SK-N-SH treated with all-trans-retinoic acid at 6 μM for 48 hours (cell line): ENCODE data around the gene AADACL4.

Experiments used
- ZFP30 ChIP-seq: fragments of 450-650 bp; formaldehyde crosslinking; IDR thresholded peaks from 2 replicates; pipeline ENCODE4 v1.5.0; 2022; ENCODE audit warnings: mild to moderate bottlenecking, moderate library complexity
- TF ChIP-seq, protein P1 (sequence below): fragments of 250-450 bp; sonication (Bioruptor Pico); IDR thresholded peaks from 2 replicates; pipeline ENCODE4 v1.8.0; 2020; ENCODE audit warnings: mild to moderate bottlenecking, moderate library complexity, borderline replicate concordance

GRCh38 chr1:12615865-12616708, 27.8 kb upstream of the AADACL4 start:
- no peak for TF ChIP-seq ZFP30 (CRISPR knock-in tag)
- TF ChIP-seq, protein P1, sequence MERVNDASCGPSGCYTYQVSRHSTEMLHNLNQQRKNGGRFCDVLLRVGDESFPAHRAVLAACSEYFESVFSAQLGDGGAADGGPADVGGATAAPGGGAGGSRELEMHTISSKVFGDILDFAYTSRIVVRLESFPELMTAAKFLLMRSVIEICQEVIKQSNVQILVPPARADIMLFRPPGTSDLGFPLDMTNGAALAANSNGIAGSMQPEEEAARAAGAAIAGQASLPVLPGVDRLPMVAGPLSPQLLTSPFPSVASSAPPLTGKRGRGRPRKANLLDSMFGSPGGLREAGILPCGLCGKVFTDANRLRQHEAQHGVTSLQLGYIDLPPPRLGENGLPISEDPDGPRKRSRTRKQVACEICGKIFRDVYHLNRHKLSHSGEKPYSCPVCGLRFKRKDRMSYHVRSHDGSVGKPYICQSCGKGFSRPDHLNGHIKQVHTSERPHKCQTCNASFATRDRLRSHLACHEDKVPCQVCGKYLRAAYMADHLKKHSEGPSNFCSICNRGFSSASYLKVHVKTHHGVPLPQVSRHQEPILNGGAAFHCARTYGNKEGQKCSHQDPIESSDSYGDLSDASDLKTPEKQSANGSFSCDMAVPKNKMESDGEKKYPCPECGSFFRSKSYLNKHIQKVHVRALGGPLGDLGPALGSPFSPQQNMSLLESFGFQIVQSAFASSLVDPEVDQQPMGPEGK (CRISPR knock-in tag): no peak
